ENCODE data around the gene KIF16B. TPM values are rescaled to one million over a fixed set of nuclear protein-coding genes. Genes with fewer than 3 reads are reported as not detected.

KIF16B gene
- total RNA-seq, 1 experiment from 2014 or later = 4.6 TPM

GRCh38 chr20:16243470-16243869 lies 329.8 kb downstream of the KIF16B start:
- H3K4me3 ChIP-seq (ENCODE audit: low read depth, low read length, poor library complexity, severe bottlenecking) = no peak overlapping the region
- no peaks in the 10 kb centered on the region for H3K9me3 ChIP-seq (ENCODE audit: low read depth, low read length, poor library complexity, severe bottlenecking)
- H3K36me3 ChIP-seq (ENCODE audit: insufficient read depth, low read length, poor library complexity, severe bottlenecking) = no peaks in the 10 kb centered on the region
- intact Hi-C loops (cut with micrococcal nuclease; ENCODE audit: unreplicated experiment) = no loop called here
- TF ChIP-seq EZH2 (IDR thresholded peaks at IDR 0.05; ENCODE audit: borderline replicate concordance, low read depth, low read length, poor library complexity, severe bottlenecking) (no peak), CTCF (conservative IDR thresholded peaks at IDR 0.05; ENCODE audit: low read depth, low read length) (no peak)
- no peaks in the 10 kb centered on the region for H3K4me1 ChIP-seq (ENCODE audit: insufficient read depth, low read length, poor library complexity, severe bottlenecking)
- H3K27me3 ChIP-seq (replicated peaks; ENCODE audit: insufficient read depth, low read depth, low read length, poor library complexity) = no peaks in the 10 kb centered on the region
- H3K27ac ChIP-seq (ENCODE audit: low read depth, low read length, poor library complexity, severe bottlenecking) = no peak overlapping the region
- no TSS peak for BruUV-seq (replicated peaks)
- no peak for DNase-seq (ENCODE audit: low spot score)
- ChIA-PET POLR2A (ENCODE audit: low non-redundant PET) (no interaction called here), CTCF (no interaction called here)

GRCh38 chr20:16241911-16242310 lies 331.3 kb downstream of the KIF16B start:
- Histone ChIP-seq H3K27me3 (replicated peaks; ENCODE audit: insufficient read depth, low read depth, low read length, poor library complexity) (no peaks in the 10 kb centered on the region), H3K9me3 (ENCODE audit: low read depth, low read length, poor library complexity, severe bottlenecking) (no peaks in the 10 kb centered on the region), H3K4me1 (ENCODE audit: insufficient read depth, low read length, poor library complexity, severe bottlenecking) (no peaks in the 10 kb centered on the region), H3K27ac (ENCODE audit: low read depth, low read length, poor library complexity, severe bottlenecking) (no peak overlapping the region), H3K4me3 (ENCODE audit: low read depth, low read length, poor library complexity, severe bottlenecking) (no peak overlapping the region), H3K36me3 (ENCODE audit: insufficient read depth, low read length, poor library complexity, severe bottlenecking) (no peaks in the 10 kb centered on the region)
- ChIA-PET CTCF (no interaction called here), POLR2A (ENCODE audit: low non-redundant PET) (no interaction called here)
- BruUV-seq (replicated peaks) = no TSS peak
- TF ChIP-seq EZH2 (IDR thresholded peaks at IDR 0.05; ENCODE audit: borderline replicate concordance, low read depth, low read length, poor library complexity, severe bottlenecking) (no peak), CTCF (conservative IDR thresholded peaks at IDR 0.05; ENCODE audit: low read depth, low read length) (no peak)
- intact Hi-C loops (cut with micrococcal nuclease; ENCODE audit: unreplicated experiment) = no loop called here
- no peak for DNase-seq (ENCODE audit: low spot score)

- intact Hi-C loops (cut with micrococcal nuclease; ENCODE audit: unreplicated experiment) = no loop called here
- CTCF ChIA-PET = no interaction called here
These were observed 332.9 kb downstream of the KIF16B start for GRCh38 chr20:16240355-16240754.

More at GRCh38 chr20:16240355-16240754, 332.9 kb downstream of the KIF16B start:
- Histone ChIP-seq H3K27me3 (replicated peaks; ENCODE audit: insufficient read depth, low read depth, low read length, poor library complexity) (no peaks in the 10 kb centered on the region), H3K4me1 (ENCODE audit: insufficient read depth, low read length, poor library complexity, severe bottlenecking) (no peaks in the 10 kb centered on the region), H3K27ac (ENCODE audit: low read depth, low read length, poor library complexity, severe bottlenecking) (no peak overlapping the region), H3K36me3 (ENCODE audit: insufficient read depth, low read length, poor library complexity, severe bottlenecking) (no peaks in the 10 kb centered on the region), H3K4me3 (ENCODE audit: low read depth, low read length, poor library complexity, severe bottlenecking) (no peak overlapping the region), H3K9me3 (ENCODE audit: low read depth, low read length, poor library complexity, severe bottlenecking) (no peaks in the 10 kb centered on the region)
- BruUV-seq (replicated peaks) = no TSS peak
- POLR2A ChIA-PET (ENCODE audit: low non-redundant PET) = no interaction called here
- TF ChIP-seq EZH2 (IDR thresholded peaks at IDR 0.05; ENCODE audit: borderline replicate concordance, low read depth, low read length, poor library complexity, severe bottlenecking) (no peak), CTCF (conservative IDR thresholded peaks at IDR 0.05; ENCODE audit: low read depth, low read length) (no peak)
- DNase-seq (ENCODE audit: low spot score) = no peak
